Measurements from ENCODE around the gene SCYL1.
"Not testable (repeated sequence)": the region's sequence is repeated elsewhere in the genome, so short reads cannot be mapped to it uniquely, and the experiment has no call there.

The SCYL1 gene

GRCh38 chr11:65555693-65556231, 30.9 kb downstream of the SCYL1 start:
- DNase-seq = peak; percentile 43 to 59

- DNase-seq = no peak
Measured at GRCh38 chr11:65556470-65557279, 31.8 kb downstream of the SCYL1 start.

GRCh38 chr11:65557280-65558001, 32.6 kb downstream of the SCYL1 start:
- peak in 1 of 2 experiments; percentile 45 for DNase-seq

GRCh38 chr11:65558002-65558929, 33.4 kb downstream of the SCYL1 start, which contains the start of gene LTBP3:
Gene LTBP3 (minus strand): TSS chr11:65558359. CDS start chr11:65557959, 400 bp downstream.
- DNase-seq = peak; percentile 56 to 64

GRCh38 chr11:65558930-65559509, 34.1 kb downstream of the SCYL1 start:
- DNase-seq = no peak

DNA sequence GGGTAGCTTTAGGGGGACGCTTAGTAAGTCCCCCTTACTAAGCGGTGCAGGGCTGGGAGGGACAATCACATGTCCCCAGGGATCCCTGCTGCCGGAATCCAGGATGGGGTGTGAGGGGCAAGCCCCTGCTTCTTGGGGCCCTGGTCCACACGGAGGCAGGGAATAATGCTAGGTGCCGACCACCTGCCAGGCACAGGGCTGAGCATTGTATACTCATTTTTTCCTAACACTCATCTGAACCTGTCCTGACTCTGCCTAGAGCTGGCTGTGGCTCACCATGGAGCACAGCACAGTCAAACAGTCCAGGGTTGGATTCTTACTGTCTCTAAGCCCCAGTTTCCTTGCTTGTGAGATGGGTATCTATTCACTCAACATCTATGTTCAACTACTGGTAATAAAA, 34.7 kb downstream of the SCYL1 start:
- peak in 1 of 2 experiments; percentile 43 for DNase-seq

- no peak for DNase-seq
Measured at GRCh38 chr11:65559951-65560537, 35.2 kb downstream of the SCYL1 start.

- DNase-seq = no peak
Measured at GRCh38 chr11:65560555-65561418, 35.9 kb downstream of the SCYL1 start.

DNA sequence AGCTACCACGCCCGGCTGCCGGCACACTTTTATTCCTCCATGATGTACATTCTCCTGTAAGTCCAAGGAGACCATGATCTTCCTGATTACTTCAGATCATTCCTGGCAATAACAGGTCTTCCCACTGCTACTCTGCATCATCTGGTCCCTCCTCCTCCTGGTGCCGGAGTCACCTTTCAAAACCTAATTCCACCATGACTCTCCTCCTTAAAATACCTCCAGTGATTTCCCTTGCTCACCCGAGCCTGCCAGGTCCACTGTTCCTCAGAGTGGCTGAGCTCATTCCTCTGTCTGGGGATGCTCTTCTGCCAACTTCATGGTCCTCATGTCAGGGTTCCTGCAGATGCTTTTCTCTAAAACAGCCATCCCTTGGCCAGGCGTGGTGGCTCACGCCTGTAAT, 37.1 kb downstream of the SCYL1 start:
- DNase-seq = no peak

GRCh38 chr11:65562788-65563187, 37.9 kb downstream of the SCYL1 start:
- no peak for DNase-seq

- DNase-seq = no peak
Measured at GRCh38 chr11:65563601-65564000, 38.7 kb downstream of the SCYL1 start.

DNA sequence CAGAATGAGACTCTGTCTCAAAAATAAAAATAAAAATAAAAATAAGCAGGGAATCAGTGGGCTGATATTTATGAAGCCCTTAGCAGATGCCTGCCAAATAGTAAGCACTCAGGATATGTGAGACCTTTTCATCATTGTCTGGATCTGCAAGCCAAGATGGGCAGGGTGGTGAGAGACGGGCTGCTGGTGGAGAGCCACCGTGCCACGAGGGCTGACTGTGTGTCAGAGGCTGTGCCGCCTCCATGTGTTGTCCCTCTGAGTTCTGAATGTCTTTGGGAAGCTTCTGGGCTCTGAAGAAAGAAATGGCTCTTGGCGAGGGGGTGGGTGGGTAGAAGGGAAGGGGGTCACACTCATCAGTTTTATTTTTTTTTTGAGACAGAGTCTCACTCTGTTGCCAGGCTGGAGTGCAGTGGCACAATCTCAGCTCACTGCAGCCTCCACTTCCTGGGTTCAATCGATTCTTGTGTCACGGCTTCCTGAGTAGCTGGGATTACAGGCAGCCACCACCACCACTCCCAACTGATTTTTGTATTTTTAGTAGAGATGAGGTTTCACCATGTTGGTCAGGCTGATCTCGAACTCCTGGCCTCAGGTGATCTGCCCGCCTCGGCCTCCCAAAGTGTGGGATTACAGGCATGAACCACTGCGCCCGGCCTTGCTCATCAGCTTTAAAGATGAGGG, 40.1 kb downstream of the SCYL1 start:
- DNase-seq = not testable (repeated sequence)

- DNase-seq = no peak
Measured at GRCh38 chr11:65565624-65566453, 41.0 kb downstream of the SCYL1 start.

- no peak for DNase-seq
Measured at GRCh38 chr11:65569164-65569972, 44.5 kb downstream of the SCYL1 start.

DNA sequence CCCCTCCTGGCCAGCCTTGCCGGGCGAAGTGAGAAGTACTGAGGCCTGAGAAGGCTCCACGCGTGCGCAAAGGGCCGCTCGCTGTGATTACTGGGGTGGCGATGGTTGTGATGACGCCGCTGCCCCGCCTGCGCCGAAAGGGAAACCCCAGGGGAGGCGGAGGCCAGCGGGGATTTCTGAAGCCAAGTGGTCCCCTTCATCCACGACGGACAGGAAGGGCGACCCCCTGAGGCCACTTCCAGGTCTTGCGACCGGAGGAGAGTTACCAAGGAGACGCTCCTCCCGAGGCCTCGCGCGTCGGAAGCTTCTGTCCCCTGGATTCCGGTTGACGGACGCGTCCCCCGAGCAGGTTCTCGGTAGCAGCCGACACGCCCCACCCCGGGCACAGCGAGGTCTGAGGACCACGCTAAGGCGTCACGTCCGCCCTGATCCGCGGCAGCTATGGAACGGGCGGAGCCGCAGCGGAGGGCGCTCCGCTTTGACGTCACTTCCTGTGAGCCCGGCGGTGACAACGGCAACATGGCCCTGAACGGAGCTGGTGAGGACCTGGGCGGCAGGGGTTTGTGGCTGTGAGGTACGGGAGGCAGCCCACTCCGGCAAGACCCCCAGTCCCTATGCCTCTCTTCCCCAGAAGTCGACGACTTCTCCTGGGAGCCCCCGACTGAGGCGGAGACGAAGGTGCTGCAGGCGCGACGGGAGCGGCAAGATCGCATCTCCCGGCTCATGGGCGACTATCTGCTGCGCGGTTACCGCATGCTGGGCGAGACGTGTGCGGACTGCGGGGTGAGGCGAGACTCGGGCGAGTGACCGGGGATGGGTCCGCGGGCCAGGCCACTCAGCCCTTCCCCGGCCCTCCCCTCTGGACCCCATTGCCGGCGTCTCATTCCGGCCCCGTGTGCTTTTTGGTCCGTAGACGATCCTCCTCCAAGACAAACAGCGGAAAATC, 45.4 kb downstream of the SCYL1 start, which contains the start of gene ZNRD2:
Gene ZNRD2 (plus strand): TSS at position 505 of the 946 bp plus-strand sequence. CDS start 15 bp downstream, at position 520.
- DNase-seq = peak; percentile 99

GRCh38 chr11:65571420-65571819, 46.5 kb downstream of the SCYL1 start:
- no peak for DNase-seq

GRCh38 chr11:65571940-65572339, 47.1 kb downstream of the SCYL1 start:
- peak in 1 of 2 experiments; percentile 42 for DNase-seq
